GM12892 (cell line): ENCODE data around the gene GSTCD. TPM values are rescaled to one million over a fixed set of nuclear protein-coding genes. Genes with fewer than 3 reads are reported as not detected.
"Not testable (repeated sequence)": the region's sequence is repeated elsewhere in the genome, so short reads cannot be mapped to it uniquely, and the experiment has no call there.

Source experiments
- DNase-seq: peaks from one replicate; pipeline ENCODE4 v3.0.0; 2011; ENCODE audit not compliant: insufficient read length
- FAIRE-seq: peaks from 2 replicates; lab custom pipeline; 2011; peaks lifted over from hg19 to GRCh38; lab: Jason Lieb, UNC
- POLR2A ChIP-seq: IDR thresholded peaks from 2 replicates; pipeline ENCODE4 v1.6.1; 2011; ENCODE audit warnings: low read depth, low read length, control low read depth
- POLR2AphosphoS5 ChIP-seq: IDR thresholded peaks from 2 replicates; pipeline ENCODE4 v1.6.1; 2011; ENCODE audit warnings: low read depth, low read length, control low read depth
- TAF1 ChIP-seq: IDR thresholded peaks from 2 replicates; pipeline ENCODE4 v1.6.1; 2011; ENCODE audit warnings: low read depth, mild to moderate bottlenecking, control low read depth, low read length, borderline replicate concordance
- polyA plus RNA-seq: library from polyadenylated mRNA; unstranded; fragments of >200 nt; gene quantifications from one replicate; pipeline ENCODE4 v1.2.1, GENCODE V29; 2012; ENCODE audit warnings: missing spikeins, inconsistent platforms; ENCODE audit not compliant: missing spikeins

GSTCD gene
- polyA plus RNA-seq: 12.8 TPM

GRCh38 chr4:105708181-105709080 lies at the start of gene GSTCD, which contains the start of gene INTS12:
Gene GSTCD (plus strand): TSS chr4:105708784. CDS start chr4:105717614, 8,830 bp downstream.
Gene INTS12 (minus strand): TSS chr4:105708689. CDS start chr4:105700005, 8,684 bp downstream.
- peak; percentile 95 for TF ChIP-seq TAF1
- TF ChIP-seq POLR2A: peak; percentile 85
- TF ChIP-seq POLR2AphosphoS5: peak; percentile 86
- DNase-seq: peak; percentile 46
- peak; percentile 100 for FAIRE-seq

- no peak for DNase-seq
- FAIRE-seq: no peak
- no peak for TF ChIP-seq POLR2A
Measured at GRCh38 chr4:105659190-105659589, 49.4 kb upstream of the GSTCD start.

- FAIRE-seq (no peak), DNase-seq (no peak)
- TF ChIP-seq TAF1: no peak
- TF ChIP-seq POLR2AphosphoS5: no peak
- no peak for TF ChIP-seq POLR2A
Measured at GRCh38 chr4:105661028-105661427, 47.6 kb upstream of the GSTCD start.

DNA sequence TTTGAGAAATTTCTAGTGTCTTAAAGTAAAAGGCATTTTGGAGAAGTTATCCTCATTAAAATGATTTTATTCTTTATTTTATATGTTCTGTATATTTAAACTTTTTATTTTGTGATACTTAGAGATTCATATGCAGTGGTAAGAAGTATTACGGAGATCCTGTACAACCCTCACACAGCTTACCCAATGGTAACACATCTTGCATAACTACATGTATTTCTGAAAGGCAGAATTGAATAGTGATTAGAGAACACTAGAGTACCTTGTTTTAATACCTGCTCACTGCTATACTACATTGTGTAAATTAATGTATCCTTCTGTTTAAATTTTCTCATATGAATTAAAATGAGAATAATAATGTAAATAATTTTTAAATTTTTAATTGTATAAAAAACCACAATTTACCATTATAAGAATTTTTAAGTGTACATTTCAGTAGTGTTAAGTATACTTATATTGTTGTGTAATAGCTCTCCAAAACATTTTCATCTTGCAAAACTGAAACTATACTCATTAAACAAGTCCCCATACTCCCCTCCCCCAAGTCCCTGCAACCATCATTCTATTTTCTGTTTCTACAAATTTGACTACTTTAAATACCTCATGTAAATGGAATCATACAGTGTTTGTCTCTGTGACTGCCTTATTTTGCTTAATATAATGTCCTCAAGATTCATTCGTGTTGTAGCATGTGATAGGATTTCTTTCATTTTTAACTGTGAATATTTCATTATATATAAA lies 45.5 kb upstream of the GSTCD start:
- no peak for TF ChIP-seq POLR2A
- TF ChIP-seq TAF1: no peak
- FAIRE-seq (no peak), DNase-seq (no peak)

DNA sequence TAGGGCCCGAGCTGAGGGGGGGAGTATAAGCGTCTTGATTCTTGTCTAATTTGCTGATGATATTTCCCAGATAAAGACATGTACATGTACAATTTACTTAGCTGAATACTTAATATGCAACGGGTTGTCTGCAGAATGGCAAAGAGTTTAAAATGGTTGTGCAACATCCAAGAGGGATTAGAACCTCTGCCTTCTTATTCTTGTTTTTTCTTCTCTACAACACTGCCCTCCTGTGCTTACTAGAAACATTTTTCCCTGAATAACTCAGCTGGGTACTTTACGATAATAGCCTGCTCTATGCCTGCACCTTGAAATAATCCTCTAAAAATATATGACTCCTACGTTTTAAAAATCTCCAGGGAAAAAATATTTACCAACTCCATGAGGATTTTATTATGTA lies 41.9 kb upstream of the GSTCD start:
- peak; percentile 27 for FAIRE-seq
- DNase-seq: no peak

GRCh38 chr4:105670684-105671083 lies 37.9 kb upstream of the GSTCD start:
- DNase-seq (no peak), FAIRE-seq (no peak)
- TF ChIP-seq POLR2A (no peak), TAF1 (no peak), POLR2AphosphoS5 (no peak)

More for the DNA sequence above, 41.9 kb upstream of the GSTCD start:
- TF ChIP-seq TAF1 (no peak), POLR2AphosphoS5 (no peak), POLR2A (no peak)

GRCh38 chr4:105671301-105671700 lies 37.3 kb upstream of the GSTCD start:
- TF ChIP-seq TAF1 (no peak), POLR2AphosphoS5 (no peak), POLR2A (no peak)
- no peak for FAIRE-seq

GRCh38 chr4:105674011-105674410 lies 34.6 kb upstream of the GSTCD start:
- TF ChIP-seq POLR2AphosphoS5 (no peak), TAF1 (no peak), POLR2A (no peak)
- no peak for DNase-seq
- no peak for FAIRE-seq

More at GRCh38 chr4:105671301-105671700, 37.3 kb upstream of the GSTCD start:
- no peak for DNase-seq

DNA sequence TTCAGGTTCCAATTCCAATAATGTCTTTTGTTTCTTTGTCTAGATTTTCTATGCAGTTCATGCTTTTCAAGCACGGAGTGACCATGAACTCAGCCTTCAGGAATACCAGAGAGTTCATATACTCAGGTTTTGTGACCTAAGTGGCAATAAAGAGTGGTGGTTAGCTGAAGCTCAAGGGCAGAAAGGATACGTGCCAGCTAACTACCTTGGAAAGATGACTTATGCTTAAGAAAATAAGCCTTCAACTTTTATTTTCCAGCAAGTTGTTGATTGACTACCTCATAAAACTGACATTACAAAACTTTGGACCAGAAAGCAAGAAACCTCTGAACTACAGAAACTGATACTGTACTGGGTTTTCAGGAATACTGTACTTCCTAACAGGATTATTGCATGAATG lies 30.9 kb upstream of the GSTCD start:
- FAIRE-seq (no peak), DNase-seq (no peak)
- TF ChIP-seq POLR2AphosphoS5 (no peak), POLR2A (no peak)

DNA sequence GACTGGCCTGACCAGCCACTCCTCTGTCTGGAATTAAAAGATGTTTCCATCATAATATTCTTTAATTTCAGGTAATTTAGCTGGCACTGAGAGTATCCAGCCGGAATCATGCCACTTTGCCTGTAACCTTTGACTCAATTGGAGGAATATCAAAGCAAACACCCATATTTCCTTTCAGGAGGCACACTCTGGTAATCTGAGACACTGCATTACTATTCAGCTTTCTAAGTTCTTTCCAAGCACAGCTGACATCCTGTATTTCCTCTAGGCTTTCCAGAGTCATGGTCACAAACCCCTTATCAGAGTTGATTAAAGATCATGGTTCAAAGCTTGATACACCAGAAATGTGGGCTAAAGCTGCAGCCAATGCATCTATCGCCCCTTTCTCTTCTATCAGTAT lies 29.4 kb upstream of the GSTCD start:
- FAIRE-seq (no peak), DNase-seq (no peak)
- no peak for TF ChIP-seq POLR2AphosphoS5
- no peak for TF ChIP-seq TAF1
- no peak for TF ChIP-seq POLR2A

- FAIRE-seq: peak; percentile 73
- TF ChIP-seq POLR2A (no peak), POLR2AphosphoS5 (no peak), TAF1 (no peak)
- DNase-seq: no peak
Measured at GRCh38 chr4:105683038-105683437, 25.5 kb upstream of the GSTCD start.

DNA sequence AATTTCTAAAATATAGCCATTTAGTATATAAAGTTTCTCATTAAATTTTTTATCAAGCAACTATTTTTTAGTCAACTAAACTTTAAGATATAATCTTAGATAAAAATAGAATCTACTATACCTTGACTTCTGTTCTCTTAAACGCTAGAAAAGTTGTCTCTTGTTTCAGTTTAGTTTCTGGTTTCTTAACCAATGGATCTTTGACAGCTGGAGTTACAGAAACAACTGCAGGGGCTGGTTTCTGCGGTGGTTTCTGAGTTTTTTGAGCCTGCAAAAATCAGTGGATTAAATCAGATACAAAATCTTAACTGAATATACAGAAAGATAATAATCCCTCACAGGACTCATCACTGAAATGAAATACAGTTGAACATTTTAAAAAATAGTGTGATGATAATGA lies 22.0 kb upstream of the GSTCD start:
- no peak for FAIRE-seq
- TF ChIP-seq POLR2A (no peak), TAF1 (no peak), POLR2AphosphoS5 (no peak)

GRCh38 chr4:105694812-105695211 lies 13.8 kb upstream of the GSTCD start:
- DNase-seq, FAIRE-seq: not testable (repeated sequence)

More for the DNA sequence above, 22.0 kb upstream of the GSTCD start:
- no peak for DNase-seq

GRCh38 chr4:105695832-105696231 lies 12.8 kb upstream of the GSTCD start:
- not testable (repeated sequence) for DNase-seq, FAIRE-seq
